GM18498 (cell line): Measurements from ENCODE around the gene C1QL4.

Source experiments
- ATAC-seq: cut with Tn5 transposase; IDR thresholded peaks from one replicate; pipeline ENCODE4 v1.9.1; 2021; ENCODE audit warnings: mild to moderate bottlenecking, moderate library complexity; ENCODE audit not compliant: unreplicated experiment

C1QL4 gene

DNA sequence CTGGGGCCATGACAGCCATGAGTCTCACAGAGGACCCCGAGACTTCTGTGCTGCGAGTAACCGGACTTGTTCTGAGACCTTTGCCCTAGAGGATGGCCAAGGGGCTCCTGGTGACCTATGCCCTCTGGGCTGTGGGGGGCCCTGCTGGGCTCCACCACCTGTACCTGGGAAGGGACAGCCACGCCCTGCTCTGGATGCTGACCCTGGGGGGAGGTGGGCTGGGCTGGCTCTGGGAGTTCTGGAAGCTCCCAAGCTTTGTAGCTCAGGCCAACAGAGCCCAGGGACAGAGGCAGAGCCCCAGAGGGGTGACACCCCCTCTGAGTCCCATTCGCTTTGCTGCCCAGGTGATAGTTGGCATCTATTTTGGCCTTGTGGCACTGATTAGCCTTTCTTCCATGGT, 11.8 kb upstream of the C1QL4 start:
- no peak for ATAC-seq

DNA sequence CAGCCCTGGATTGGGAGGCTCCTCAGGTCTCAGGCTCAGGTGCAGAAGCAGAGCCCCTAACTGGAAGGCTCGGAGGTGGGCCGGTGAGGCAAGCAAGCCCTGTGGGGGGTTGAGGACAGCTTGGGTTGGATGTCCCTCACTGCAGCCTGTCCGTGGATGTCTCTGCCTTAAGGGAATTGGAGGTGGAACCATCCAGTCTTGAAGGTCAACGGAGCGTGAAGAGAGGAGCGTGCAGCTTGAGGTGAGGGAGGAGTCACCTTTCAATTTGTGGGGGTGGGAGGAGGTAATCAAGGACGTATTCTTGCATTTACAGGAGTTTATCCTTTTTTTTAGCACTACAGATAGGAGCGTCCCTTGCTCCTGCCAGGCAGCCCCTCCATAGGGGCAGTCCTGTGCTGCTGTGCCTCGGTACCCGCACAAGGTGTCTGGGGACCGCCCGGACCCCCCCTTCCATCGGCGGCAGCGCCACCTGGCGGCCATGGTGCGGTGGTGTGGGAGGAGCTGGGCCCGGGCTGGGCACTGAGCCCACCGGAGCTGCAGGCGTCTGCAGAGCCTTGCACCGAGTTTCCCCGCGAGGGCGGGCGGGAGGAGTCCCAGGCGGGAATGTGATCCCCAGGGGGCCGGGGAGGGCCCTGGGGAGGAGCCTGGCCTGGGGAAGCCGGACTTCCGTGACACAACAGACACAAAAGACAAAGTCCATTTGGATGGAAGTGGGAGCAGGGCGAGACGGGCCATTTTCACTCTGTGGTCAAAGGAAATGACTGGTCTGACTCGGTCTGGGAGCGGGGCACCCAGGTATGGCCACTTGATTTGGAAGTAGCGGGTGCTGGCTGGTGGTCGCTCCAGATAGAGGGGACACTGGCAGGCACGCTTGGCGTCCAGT, 10.6 kb upstream of the C1QL4 start:
- ATAC-seq = peak; percentile 55

DNA sequence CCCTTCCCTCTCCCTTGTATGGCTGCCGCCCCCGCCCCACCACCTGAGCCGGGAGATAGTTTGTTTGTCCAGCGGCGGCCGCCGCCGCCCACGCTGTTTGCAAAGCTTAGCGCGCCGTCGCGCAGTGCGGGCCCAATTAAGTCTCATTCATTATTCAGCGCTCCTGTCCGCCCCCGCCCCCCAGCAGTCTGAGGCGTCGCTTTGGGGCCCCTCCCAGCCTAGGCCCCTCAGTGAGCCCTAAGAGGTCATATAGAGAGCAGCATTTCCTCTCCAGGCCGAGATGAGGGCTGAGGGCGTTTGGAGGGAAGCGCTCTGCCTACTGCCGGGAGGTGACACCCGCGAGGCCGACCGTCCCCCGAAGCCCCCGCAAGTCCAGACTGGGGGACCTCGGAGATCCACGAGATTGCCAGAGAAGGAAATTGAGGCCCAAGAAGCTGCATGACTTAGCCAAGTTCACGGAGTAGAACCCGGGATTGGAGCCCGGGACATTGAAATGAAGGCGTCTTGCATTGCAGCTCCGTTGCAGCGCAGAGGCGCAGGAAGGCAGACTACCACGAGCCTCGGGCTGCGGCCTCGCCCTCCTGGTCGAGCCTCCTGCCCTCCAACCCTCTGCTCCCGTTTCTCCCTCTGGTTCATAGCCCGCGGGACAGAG, 9.8 kb upstream of the C1QL4 start, which contains the start of gene DNAJC22:
Gene DNAJC22, plus strand, starts transcription at position 230 of the 652 bp plus-strand sequence. CDS start 1,985 bp downstream, outside the sequence.
- ATAC-seq = no peak

DNA sequence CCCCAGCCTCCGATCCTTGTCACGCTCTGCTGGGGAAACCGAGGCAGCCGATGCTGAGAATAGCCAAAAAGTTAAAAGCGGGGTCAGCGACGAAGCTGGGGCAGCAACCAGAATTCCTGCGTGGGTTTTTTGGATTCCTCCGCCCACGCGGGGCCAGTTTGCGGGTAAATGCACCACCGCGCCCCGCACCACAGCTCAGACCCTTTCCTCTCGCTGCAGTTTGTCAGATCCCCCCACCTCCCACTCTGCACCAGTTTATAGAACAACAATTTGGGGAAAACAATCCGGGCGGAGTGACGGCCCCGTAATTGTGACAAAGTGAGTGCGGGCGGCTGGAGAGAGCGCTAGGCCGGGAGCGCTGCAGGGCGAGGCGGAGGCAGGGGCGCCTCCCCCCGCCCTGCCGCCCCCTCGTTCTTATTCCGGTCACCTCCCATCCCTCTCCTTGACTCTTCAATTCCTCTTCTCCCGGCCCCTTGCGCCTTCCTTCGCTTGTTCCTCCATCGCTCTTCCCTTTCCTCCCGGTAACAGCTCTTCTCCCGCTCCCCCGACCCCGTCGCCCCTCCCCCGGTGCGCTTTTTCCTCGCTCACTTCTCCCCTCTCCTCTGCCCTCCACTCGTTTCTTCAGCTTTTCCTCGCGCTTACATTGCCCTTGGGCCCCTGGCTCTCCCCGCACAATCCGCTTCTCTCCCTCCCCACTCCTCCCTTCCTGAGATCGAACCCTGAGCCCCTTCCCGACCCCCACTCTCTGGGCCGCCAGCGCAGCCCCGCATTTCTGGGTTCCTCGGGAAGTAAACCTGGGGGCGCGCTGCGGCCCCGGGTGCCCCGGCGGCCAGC, 9.1 kb upstream of the C1QL4 start:
- no peak for ATAC-seq

DNA sequence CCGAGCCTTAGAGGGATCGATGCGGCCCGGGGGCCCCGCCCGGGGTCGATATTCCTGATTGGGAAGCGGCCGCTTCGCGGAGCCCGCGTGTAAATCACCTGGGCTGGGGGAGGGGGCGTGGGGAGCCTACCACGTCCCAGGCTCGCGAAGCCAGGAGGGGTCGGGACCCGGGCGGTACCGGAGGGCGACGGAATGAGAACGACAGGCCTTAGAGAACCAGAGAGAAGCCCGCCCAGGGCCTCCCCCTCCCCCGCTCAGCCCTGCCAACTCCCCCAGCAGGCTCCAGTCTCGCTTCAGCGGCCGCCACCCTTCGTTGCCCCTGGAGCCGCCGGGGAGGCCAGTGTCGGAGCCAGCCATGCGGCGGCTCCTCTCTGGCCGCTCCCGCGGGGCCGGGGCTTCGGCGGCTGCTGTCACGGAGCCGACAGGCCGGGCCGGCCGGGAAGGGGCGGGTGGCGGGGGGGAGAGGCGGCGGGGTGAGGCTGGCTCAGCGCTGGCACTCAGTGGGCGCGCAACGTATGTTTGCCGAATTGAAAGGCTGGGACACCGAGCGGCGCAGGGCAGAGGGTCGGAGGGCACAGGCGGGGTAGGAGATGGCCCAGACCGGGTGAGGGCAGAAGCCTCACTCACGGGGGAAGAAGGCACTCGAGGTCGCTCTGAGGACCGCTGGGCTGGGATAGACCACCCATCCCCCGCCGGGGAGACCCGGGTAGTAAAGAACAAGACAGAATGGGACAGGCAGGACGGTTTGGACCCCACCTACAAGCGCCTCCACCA, 8.2 kb upstream of the C1QL4 start:
- ATAC-seq = no peak

DNA sequence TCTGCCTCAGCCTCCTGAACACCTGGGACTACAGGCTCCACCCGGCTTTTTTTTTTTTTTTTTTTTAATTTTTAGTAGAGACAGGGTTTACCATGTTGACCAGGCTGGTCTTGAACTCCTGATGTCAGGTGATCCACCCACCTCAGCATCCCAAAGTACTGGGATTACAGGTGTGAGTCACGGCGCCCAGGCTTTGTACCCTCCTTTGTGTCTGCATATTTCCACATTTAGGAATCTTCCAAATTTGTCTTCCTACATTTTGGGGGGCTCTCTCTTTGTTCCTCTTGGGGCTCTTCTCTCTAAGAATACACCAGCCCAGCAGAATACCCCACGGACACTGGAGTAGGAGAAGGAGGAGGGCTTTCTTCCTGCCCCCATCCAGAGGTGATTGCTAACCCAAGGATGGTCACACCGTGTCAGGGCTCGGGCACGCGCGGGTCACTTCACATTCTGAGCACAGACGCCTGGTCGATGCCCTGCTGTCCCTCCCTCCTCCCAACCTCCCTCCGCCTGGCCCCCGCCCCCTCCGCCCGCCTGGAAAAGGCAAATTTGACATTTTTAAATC, 7.6 kb upstream of the C1QL4 start:
- no peak for ATAC-seq

DNA sequence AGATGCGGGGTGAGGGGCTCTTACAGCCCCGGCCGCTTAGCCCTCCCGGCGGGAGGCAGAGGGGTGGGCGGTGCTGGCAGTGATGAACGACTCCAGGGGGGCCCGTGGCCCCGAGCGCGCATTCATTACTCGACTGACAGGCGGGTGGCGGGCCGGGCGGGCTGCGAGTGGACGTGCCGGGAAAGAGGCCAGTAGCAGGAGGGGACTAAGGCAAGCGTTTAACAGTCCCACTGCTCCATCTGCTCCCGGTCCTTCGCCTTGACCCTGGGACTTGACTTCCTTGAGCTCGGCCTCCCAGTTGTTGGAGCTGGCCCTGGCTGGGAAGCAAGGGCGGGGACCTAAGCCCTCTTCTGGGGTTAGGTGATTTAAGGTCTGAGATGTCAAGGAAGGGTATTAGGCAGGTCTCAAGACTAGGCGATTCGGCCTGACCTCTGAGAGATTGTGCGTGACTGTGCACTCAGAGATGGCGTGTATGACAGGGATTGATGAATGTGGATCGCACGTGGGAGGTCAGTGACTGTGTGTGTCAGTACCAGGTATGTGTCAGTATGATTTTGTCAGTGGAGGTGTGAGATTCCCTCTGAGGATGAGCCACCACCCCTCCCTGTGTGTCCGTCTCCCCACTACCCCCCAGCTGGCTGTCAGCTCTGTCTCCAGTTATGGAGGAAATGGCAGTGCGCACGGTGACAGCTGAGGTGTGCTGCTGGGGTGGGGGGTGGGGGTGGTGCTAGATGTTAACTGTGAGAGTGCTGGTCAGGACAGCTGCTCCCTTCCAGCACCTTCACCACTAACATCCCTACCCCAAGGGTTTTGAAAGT, 6.1 kb upstream of the C1QL4 start:
- ATAC-seq = no peak

DNA sequence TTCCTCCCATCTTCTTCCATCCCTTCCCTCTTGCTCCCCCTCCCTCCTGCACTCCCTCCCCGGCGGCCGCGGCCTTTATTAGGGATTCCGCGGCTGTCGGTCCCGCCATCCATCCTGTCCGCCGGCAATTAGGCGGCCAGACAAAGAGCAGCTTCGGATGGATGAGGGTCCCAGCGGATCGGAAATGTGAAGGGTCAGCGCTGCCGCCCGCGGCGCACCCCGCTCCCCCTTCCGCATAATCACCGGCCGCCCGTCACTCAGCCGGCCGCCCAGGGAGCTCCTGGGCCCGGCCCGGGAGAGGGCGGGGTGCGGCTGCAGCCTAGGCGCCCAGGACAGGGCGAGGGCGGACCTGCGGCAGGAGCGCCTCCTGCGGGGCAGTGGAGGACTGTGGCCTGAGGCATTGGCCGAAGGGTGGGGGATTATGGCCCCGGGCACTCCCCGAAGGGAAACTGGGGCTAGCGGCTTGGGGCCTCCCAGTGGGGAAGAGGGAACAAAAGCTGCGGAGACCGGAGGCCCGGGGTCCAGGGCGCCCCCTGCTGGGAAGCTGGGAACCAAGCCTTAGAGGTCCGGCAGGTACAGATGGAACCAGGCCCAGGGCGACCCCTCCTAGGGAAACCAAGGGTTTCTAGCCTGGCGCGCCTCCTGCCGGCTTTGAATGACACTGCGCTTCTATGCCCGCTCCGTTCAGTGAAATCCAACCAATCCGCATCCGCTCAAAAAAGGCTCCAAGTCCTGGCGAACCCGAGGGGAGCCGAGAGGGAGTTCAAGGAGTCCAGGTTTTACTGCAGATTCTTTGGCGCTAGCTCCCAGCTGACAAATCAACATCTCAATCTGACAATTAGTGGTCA, 5.3 kb upstream of the C1QL4 start:
- ATAC-seq = peak; percentile 60

DNA sequence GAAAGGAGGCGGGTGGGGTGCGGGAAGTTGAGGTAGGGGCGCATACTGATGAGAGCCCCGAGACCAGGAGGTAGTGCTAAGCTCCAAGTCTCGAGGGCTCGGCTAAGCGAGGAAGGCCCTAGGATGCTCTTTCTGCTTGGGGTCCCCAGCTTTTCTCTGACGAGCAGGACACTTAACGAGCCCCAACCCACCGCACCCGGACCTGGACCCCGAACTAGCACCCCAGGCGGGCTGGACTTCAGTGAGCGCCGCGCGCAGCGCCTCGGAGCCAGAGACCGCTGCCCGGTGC, 4.7 kb upstream of the C1QL4 start:
- ATAC-seq = no peak

DNA sequence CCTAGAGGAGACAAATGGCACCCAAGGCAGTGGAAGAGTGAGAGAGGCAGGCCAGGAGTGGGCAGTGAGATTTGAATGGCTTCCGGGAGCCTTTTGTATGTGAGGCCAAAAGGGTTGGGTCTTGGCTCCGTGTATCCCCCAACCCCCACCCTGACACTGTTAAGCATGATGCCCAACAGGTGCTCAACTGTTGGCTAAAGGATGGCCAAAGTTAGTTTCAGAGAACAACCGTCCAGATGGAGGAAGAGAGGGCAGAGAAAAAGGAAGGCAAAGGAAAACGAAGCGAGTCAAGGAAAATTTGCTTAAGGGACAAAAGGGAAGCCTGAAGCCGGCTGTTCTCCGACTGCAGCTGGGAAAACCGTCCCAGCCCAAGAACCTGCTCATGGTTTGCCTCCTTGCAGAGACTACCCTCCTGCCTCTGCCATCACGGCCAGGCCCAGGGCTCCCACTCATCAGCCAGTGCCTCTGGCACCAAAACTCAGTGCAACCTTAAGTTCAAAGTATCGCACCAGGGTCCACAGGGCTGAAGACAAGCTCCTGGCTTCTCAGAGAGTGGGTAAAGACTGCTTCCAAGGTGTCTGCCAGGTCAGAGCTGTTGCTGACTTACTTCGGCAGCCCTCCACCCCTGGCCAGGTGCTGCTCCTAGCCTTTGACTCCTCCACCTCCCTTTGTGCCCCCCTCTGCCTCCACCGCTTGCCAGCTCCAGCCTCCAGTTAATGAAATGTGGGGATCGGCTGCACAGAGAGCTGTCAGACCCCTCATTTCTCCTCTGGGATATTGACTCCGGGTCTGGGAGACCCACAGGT, 4.2 kb upstream of the C1QL4 start:
- ATAC-seq = no peak

DNA sequence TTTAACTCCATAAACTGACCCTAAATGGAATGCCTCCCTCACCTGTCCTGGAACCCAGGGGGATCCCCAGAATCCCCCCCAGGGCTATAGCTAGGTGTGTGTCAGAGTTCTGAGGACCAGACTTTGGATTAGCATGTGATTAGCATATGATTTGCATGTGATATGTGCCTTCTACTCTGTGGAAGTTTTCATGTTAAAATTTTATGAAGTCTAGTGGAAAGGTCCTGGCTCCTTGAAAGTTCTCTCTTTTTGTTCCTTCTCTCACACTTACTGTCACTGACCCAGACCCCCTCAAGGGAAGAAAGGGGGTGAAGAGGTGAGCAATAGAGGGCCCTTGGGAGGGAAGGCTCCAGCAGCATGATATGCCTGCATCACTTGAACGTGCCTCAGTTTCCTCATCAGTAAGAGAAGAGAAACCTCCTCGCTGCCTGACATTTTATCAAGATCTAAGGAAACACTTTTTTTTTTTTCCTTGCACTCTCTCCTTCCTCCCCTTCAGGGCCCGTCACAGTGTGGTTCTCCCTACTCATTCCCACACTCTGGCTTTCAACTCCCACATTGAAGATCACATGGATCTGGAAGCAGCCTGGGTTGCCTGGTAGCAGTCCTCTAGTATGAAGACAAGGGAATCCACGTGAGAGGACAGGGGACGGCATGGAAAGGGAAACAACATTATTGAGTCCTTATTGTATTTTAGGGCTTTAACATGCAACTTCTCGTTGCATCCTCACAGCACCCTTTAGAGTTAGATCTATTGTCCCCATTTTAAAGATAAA, 3.3 kb upstream of the C1QL4 start:
- ATAC-seq = no peak

DNA sequence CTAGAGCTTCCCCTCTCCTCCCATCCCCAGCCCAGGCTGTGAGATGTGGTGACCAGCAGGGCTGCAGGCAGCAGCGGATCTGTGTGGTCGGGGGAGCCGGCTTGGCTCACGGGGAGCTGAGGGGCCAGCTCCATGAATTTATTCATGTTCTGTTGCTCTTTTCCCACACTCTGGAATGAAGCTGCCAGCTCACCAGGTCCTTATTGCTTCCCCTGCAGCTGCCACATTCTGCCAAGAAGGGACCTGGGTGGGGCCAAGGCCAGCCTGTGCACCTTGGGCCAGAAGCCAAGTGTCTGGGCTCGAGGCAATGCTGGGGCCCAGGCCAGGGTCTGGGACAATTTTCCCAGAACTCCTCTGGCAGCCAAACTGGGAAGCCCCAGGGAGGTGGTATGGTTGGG, 2.5 kb upstream of the C1QL4 start:
- ATAC-seq = no peak

DNA sequence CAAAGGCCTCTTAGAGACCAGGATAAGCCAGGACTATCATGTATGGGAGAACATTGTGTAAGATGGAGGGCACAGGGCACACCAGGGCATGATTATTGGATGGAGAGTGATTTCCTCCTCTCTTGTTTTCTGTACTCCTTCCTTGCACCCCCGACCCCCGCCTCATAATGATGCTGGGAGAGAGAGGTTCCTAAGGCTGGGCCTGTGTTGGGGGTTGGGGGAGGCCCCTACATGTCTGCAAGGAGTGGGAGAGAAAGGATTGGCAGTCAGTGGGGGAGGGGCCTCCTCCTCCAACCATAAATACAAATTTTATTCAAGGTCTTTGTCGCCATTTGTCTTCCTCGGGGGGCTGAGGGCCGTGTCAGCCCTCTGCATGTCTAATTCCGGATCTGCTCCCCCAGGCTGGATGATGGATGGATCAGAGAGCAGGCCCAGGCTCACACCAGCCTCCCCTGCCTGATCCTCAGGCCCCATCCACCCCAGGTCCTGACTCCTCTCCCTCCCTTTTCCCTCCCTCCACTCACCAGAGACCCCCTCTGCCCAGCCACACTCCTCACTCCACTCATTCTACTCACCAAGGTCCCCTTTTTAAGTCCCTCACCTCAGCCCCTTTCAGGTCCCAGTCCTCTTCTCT, 2.0 kb upstream of the C1QL4 start:
- ATAC-seq = no peak

DNA sequence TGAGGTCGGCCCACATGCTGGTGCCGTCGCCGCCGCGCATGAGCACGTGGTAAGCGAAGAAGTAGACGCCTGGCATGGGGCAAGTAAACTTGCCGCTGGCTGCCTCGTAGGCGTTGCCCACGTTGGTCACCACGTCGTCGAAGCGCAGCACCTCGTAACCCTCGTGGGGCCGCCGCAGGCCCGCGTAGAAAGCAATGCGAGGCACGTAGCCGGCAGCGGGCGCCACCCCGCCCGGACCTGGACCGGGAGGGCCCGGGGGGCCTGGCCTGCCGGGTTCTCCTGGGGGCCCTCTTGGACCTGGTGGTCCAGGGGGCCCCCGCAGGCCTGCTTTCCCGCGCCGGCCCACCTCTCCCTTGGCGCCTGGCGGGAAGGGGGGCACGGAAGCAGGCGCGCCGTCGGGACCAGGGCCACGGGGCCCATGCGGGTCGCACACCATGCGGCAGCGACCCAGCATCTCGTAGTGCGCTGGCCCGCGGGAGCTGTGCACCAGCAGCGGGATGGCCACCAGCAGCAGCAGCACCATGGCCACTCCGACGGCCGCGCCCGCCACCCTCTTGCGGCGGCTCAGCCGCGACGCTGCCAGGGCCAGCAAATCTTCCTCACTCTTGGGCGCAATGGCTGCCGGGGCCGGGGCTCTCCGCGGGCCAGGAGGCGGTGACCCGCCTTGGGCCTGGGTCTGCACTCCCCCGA, 888 bp downstream of the C1QL4 start:
- ATAC-seq = no peak

DNA sequence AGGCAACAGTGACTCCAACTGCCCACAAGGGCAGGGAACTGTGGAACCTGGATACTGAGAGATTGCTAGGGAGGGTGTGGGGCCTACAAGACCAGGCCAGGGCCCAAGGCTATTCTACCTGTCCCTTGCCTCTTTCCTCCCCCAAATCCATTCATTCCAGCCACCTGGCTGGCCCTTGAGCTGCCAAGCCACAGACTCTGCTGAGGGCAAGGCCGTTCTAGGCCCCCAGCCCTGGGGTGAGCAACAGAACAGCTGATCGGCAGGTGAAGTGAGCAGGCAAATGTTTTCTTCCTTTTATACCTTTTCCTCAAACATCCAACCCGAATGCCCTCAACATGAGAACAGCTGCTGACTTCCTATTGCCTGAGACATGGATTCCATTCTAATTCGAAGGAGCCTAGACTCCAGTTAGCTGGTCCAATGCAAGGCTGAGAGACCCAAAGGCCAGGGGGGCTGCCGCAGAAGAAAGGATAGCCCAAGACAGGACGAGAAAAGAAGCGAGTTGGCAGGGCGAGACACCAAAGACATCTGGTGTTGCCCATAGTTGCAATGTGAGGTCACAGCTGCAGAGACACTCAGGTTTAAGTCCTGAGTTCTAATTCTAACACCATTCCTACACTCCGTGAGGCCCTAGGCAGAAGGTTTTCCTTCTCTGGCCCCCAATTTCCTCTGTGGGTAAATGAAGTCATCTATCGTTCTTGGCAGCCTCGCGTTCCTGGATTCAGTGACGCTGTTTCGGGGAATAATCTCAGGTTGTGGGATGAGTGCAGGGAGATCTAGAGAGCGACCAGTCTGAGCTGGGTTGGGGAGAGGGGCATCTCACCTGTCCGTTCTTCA, 1.7 kb downstream of the C1QL4 start:
- ATAC-seq = no peak
